PFSK-1 (cell line): ENCODE data around the gene WIZ.

ENCODE experiments used
- FOXP2 ChIP-seq: optimal IDR thresholded peaks from 2 replicates; pipeline ENCODE3; 2011; ENCODE audit warnings: borderline replicate concordance, control low read depth, inconsistent platforms; ENCODE audit not compliant: insufficient read depth; ENCODE audit errors: extremely low read length, extremely low read depth
- POLR2AphosphoS5 ChIP-seq: IDR thresholded peaks from 2 replicates; pipeline ENCODE4 v1.6.1; 2012; ENCODE audit warnings: low read depth, mild to moderate bottlenecking, control low read depth, low read length, moderate library complexity
- REST ChIP-seq, 2 experiments: IDR thresholded peaks; 2 replicates each; pipeline versions ENCODE4 v1.6.1 to v1.8.0; 2011 to 2012; ENCODE audit warnings: low read depth in 2 of 2, low read length in 2 of 2, control low read depth in 1 of 2, inconsistent platforms in 1 of 2, mild to moderate bottlenecking in 1 of 2, moderate library complexity in 1 of 2; ENCODE audit not compliant: insufficient read depth in 1 of 2
- SIN3A ChIP-seq: IDR thresholded peaks from 2 replicates; pipeline ENCODE4 v1.6.1; 2012; ENCODE audit warnings: mild to moderate bottlenecking, low read length, moderate library complexity, borderline replicate concordance; ENCODE audit not compliant: insufficient read depth
- TAF1 ChIP-seq: IDR thresholded peaks from 2 replicates; pipeline ENCODE4 v1.6.1; 2012; ENCODE audit warnings: low read length, control low read depth, borderline replicate concordance; ENCODE audit not compliant: insufficient read depth

- TF ChIP-seq SIN3A (no peak), FOXP2 (no peak), REST (IDR thresholded peaks at IDR 0.05; ENCODE audit: insufficient read depth in 1 of 2, low read depth in 2 of 2, low read length in 2 of 2) (no peak), POLR2AphosphoS5 (no peak), TAF1 (no peak)
These were observed 48.4 kb downstream of the WIZ start for GRCh38 chr19:15401397-15401710.
